HG02981 (cell line): ENCODE data around the gene ANXA6.

Experiments
- ATAC-seq: cut with Tn5 transposase; IDR thresholded peaks from one replicate; pipeline ENCODE4 v1.9.1; 2021; ENCODE audit warnings: mild to moderate bottlenecking, moderate library complexity; ENCODE audit not compliant: unreplicated experiment

Gene ANXA6

DNA sequence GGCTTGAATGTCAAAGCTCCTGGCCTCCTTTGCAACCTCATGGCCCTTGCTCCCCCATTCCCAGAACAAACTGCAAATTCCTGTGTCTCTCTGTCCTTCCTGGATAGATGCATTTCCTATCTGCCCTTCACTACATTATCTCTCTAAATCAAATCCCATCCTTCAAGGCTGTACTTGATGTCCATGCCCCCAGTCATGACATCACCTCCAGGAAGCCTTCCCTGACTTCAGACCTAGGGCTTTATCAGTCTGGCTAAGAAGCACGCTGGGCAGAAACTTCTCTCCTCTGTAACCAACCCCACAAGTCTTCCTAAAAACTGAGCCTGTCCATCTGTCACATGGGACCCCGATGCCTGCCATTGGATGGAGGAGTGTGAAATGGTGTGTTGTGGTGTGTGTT lies 51.1 kb downstream of the ANXA6 start:
- no peak for ATAC-seq

DNA sequence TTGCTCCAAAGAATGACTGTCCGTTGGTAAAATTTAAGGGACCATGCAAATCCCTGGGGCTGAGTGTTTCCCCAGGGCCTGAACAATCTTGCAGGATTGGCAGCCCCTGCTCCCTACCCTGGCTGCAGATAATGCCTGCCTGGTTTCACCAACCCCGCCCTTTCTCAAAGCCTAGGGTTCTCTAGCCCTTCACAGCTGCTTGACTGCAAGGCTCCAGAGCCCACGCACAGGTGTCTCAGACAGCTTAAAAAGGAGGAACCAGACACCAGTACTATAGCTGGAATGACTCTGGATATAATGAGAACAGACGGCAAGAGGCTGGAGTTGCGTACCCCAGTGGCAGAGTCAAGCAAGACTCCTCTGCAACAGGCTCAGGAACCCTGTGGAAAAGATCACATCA lies 51.5 kb downstream of the ANXA6 start:
- no peak for ATAC-seq

DNA sequence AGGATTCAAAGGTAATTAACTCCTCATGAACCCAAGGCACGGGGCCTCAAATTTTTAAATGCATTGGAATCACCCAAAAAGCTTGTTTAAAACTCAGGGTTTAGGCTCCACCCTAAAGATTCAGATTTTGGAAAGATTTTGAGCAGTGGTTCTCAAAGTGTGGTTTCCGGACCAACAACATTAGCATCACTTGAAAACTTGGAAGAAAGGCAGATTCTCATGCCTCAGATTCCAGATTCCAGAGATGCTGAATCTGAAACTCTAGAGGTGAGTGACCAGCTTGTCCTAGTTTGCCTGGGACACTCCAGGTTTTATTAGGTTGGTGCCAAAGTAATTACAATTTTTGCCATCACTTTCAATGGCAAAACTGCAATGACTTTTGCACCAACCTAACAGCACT lies 52.0 kb downstream of the ANXA6 start:
- no peak for ATAC-seq

DNA sequence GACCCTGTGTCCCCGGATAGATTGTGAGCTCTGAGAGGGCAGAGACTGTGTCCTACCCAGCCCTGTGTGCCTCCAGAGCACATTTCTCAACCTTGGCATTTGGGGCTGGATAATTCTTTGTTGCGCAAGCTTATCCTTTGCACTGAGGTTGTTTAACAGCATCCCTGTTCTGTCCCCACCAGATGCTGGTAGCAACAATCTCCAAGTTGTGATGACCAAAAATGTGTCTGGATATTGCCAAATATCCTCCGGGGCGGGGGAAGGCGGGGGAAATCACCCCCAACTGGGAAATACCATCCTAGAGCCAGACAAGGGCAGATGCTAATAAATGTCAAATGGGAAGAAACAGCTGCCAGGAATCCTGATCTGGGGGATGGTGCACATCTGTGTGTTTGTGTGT lies 52.8 kb downstream of the ANXA6 start:
- no peak for ATAC-seq

DNA sequence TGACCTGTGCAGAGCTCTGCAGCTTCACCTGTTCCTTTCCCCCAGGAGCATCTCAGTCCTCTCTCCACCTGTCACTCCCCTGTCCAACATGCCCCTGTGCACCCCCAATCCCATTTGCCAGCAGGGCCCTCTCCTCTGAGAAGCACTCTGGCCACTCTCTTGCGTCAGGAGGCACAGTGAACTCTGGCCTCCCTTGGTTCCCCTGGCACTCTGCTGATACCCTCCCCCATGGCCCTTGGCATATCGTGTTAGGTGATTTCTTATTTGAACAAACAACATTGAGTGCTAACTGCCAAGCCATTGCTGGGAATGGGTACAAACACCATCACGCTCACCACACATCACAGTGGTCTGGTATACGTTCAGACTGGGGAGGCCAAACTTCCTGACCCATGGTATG lies 55.8 kb downstream of the ANXA6 start:
- no peak for ATAC-seq

DNA sequence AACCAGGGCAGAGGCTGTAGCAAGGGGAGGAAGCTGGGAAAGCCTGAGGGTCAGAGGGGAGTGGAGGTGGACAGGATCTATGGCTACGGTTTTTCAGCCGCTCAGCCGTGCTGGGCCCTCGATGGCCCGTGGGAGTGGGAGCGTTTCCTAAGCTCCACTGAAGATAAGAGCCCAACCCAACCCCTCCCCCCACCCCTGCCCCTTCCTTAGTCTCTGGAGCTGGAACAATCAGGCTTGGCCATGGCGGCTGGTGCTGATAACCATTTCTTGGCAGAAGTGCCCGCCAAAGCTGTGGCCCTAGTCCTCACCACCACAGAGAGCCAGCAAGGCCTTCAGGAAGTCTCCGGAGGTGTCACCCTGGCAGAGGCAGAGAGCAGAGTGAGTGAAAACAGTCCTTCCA lies 56.4 kb downstream of the ANXA6 start:
- no peak for ATAC-seq

DNA sequence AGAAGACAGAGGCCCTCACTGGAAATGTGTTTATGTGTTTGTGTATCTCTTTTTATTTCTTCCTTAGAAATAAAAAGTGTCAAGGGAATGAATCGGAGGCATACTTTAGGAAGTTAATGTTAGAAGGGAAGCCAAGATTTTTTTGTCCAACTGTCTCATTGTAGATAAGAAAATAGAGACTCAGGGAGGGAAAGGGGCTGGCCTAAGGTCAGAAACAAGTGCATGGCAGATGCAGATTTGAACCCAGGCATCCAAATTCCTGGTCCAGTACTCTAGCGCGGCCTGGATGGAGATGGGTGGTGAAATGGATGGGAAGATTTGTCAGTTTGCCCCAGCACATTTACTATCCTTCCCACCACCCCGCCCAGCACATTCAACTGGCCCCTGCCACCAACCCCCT lies 56.9 kb downstream of the ANXA6 start:
- no peak for ATAC-seq

DNA sequence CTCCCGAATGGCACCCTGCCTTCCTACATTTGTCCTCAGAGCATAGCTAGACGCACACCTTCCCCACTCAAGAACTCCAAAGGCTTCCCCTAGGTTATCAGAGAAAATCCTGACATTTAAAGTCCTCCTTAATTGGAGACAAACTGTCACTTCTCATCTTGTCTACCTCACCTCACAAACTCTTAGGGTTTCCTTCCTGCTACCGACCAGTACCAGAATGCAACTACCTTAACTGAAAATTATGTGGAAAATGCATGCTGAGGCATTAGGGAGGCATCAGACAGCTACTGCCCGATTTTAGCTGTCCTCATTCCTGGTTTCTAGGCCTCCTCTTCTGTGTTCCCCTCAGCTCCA lies 58.8 kb downstream of the ANXA6 start:
- no peak for ATAC-seq

DNA sequence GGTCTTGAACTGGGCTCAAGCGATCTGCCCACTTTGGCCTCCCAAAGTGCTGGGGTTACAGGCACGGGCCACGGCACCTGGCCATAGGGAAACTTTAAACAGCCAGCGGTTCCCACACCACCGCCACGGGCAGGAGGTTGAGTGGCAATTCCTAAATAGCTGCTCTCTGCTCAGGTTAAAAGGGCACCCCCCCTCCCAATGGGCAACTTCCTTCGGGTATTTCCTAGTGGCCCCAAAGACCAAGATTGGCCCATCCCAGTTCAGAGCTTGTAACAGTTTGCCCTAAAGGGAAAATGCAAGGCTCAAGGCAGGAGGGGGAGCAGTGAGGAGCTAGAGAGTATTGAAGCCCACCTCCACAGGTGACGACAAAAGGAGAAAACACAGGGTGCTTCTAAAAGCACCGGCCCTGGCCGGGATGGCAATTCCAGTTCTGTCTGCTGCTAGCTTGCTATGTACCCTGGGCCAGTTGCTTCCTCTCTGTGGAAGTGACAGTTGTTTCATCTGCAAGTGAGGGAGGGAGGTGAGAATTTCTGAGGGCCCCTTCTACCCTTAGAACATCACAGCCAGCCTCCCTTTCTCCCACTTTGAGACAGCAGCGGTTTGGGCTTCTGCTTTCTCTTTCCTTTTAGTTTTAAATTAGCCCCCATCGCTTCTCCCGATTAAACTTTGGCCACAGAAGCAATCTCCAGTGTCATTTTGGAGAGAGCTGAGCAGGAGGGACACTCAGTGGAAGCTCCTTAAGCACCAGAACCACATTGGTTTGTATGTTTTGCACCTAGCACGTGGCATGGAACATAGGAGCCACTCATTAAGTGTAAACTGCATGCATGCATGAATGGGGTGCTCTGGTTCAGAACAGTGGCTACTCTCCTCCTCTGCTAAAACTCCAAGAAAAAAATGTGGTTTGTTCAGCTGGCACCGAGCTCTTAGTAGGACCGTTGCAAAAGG lies 59.5 kb downstream of the ANXA6 start:
- ATAC-seq, result peak; percentile 36

DNA sequence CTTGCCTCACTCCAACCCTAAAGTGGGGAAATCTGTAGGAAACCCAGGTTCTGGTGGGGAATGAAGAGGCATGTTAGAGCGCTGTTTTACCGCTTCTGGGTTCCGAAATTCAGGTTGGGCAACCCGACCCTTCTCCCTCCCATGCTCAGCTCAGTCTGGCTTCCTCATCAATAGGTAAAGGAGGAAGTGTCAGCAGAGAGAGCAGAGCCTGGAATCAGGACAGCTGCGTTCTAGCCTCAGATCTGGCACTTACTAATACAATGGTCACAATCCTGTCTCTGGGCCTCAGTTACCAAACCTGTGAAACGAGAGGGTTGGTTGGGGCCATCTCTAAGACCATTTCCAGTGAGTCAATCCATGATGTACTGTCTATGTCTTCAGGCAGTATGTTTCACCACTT lies 60.5 kb downstream of the ANXA6 start:
- ATAC-seq, result no peak

DNA sequence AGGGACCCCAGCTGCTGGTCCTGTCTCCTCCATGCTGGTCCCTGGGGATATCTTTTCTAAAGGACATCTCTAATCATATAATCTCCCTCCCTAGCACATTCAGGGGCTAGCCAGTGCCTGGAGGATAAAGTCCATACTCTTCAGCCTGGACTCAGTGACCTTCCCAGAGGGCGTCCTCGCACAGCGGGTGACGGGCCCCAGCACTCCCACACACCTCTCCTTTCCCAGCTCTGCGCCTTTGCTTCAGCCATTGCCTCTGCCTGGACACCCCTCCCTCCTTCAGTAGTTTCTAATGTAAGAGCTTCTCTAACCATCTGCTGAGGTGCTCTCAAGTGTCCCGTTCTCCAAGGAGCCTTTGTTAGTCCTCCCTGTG lies 61.6 kb downstream of the ANXA6 start:
- no peak for ATAC-seq

DNA sequence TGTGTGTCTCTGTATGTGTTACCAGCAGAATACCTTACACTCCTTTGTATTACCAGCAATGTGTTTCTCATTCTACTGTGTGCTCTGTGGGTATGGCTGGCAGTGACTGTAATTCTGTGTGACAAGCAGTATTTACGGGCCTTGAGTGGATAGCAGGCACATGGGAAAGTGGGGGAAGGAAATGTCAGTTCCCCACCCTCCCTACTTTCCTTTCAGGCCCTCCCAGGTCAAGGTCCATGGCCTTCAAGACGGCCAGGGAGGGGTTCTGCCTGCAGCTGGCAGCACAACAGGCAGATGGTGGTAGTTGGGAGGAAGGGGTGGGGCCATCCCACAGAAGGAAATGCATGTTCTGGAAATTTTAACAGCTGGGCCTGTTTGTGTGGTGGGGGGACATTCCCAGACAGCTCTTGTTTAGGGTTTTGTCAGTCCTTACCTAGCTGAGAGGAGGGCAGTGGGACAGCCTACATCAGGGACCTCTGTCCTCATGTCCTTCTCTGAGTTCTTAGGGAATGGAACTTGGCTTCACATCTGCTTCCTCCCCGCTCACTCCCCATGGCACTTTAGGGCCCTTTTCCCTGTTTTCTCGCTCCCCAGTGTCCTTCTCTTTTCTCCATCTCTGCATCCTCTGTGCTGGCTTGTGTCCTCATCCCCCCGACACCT lies 62.1 kb downstream of the ANXA6 start:
- ATAC-seq, result no peak

DNA sequence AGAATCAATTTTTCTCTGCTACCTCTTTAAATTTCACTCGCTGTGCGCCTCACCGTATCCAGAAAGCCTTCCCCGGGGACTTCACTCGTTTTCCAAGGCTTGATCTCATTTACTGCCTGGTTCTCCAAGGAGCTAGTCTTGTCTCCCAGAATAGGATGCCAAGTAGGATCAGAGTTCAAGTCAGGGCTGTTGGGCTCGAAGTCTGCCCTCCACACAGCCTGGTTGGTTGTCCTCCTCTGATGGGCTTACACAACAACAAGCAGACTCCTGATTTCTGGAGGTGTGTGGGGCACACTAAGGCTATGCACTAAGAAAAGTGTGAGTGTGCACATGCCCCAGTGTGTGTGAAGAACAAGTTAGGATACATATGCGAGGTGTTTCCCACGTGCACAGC lies 62.7 kb downstream of the ANXA6 start:
- ATAC-seq, result no peak

DNA sequence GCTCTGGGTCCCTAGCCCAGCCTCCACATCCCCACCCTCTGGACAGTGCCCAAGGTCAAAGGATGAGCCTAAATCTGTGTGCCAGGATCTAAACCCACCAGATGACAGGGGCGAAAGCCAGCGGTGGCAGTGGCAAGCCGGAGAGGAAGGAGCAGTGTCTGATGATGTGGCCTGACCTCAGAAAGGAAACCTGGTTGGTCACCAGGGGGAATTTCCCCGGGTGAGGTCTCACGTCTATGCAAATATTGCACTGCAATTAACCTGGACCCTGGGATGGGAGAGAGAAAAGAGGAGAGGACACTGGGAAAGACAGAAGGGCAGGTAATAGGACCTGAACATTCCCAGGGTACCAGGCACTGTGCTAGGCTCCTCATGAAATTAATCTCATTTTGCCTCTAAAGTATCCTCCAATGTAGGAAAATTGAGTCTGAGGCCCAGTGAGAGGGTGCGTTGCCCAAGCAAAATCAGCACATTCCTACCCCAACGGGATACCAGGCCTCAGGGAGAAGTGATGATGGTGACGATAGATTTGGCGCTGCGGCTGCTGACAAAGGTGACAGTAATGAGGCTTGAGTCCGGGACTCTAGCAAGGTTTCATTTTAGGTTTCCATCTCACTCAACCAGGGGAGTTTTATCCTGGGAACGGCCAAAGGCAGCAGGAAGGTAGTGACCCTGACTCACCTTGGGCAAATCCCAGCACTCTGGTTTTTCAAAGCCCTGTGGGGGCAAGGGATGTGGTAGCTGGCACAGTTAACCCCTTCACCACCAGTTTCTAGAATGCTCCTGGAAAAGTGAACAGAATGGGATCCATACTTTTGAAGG lies 63.3 kb downstream of the ANXA6 start:
- peak; percentile 71 for ATAC-seq

DNA sequence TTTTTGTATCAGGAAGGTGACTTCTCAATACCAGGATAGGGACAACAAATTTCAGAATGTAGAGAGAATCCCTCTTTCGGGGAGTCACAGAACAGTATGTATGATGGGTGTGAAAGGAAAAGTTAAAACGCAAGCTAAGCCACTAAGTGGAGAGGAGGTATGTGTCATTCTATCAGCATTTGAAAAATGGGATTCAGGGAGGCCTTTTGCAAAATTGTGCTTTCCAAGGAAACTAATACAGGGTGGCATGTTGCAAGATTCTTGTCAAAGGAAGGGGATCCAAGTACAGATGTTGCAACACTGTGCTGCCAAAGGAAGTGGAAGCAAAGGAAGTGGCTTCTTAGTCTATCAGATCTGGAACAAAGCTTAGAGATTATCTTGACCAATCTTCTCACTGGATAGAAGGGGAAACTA lies 64.1 kb downstream of the ANXA6 start:
- no peak for ATAC-seq

DNA sequence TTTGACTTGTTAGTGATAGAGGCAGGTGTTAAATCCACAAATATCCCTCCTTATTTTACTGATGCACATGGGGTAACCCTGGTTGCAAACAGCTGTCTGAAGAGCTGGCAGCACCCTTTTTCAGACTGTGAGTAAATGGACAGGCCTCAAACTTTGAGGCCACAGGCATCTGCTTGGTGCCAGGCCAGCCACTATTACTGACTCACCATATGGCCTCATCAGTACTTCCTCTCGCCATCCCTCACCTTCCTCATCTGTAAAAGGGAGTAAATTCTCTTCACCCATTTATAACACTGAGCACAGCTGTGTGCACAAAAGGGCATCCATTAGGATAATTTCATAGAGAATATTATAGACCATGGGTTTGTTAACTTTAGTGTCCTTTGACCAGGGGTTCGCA lies 64.8 kb downstream of the ANXA6 start:
- no peak for ATAC-seq

DNA sequence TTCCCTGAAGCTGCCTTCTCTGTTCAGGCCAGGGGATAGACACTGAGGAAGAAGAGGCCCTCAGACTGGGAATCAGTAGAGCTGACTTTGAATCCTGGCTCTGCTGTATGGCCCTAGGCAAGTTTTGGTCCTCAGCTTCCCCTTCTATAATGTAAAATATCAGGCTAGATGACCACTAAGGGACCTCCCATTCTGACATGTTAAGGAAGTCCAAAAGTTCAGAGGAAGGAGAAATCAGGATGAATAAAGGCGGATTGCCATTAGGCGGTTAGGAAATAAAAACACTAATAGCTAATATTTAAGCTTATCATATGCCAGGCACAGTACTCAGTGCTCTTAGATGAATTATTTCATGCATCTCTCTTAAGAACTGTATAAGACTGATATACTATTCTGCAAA lies 67.9 kb downstream of the ANXA6 start:
- no peak for ATAC-seq

DNA sequence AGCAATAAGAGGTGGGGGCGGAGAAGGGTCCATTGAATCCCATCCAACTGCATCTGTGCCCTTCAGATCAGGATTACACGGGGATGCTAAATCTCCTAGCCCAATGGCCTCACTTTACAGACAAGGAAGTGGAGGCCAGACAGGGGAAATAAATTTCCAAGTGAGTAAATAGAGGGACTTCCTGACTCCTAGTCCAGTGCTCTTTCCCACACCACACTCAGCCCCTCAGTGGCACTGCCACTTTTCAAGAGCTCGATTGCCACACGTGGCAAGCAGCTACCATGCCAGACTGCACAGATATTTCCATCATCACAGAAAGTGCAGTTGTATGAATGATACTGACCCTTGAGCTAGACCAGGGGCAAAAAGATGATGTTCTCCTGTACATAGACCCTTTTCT lies 68.6 kb downstream of the ANXA6 start:
- ATAC-seq, result no peak

DNA sequence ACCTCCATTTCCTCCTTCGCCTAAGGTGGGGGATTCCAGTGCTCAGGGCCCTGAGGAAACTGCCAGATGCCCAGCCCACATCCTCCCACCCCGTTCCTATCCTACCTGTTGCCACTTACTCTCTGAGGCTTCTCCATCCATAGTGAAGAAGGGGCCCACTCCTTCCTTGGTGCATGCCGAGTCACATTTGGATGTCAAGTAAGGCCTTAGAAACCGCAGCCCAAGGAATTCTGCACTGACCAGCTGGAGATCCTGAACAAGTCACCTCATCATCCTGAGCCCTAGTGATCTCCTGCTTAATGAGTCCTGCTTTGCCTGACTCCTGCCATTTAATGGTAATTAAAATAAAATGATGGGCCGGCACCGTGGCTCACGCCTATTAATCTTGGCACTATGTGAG lies 70.1 kb downstream of the ANXA6 start:
- ATAC-seq, result no peak

DNA sequence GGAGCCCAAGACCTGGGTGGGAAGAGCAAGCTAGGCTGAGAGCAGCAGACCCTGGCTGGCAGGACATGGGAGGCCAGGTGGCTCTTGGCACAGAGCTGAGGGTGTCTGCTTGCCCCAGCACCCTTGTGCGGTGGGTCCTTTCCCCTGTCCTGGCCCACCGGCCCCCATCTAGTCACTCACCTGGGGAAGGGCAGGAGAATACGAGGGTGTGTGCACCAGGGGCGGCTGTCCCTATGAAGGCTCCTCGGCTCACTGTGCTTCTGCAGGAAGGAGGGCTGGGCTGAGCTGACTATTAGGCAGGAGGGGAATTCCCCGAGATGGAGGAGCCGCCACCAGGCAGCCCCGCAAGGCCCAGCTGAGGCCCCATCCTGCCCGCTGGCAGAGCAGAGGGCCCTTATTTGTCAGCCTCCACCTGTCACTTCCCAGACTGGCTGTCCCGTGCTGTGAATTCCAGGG lies 70.6 kb downstream of the ANXA6 start:
- peak; percentile 70 for ATAC-seq

DNA sequence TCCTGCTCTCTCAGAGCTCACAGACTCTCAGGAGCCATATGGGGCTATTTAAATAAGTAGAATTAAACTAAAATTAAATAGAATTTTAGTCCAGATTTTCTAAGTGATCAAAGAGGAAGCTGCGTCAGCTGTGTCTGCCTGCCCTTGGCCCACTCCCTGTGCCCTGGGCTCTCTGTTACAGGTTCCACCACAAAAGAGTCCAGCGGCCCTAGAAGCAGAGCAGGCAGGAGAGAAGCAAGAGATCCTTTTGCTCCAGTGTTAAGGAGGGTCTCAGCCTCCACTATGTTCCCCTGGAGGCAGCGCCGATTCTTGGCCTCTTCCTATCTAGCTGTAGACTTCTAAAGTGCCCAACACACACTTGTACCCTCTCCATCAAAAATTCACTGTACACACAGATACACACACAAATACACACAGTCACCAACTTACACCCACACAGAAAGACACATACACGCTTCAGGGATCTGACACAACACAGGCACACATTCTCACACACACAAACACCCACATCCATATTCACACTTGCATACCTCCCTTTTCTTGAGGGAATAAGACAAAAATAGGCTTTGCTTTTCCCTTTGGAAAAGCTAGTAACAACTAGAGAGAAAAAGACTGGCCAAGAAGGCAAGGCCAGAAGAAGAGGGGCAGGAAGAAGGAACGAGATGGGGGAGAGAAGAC lies 71.2 kb downstream of the ANXA6 start:
- no peak for ATAC-seq
